ENCODE measurements around the gene CDSN.

DNA sequence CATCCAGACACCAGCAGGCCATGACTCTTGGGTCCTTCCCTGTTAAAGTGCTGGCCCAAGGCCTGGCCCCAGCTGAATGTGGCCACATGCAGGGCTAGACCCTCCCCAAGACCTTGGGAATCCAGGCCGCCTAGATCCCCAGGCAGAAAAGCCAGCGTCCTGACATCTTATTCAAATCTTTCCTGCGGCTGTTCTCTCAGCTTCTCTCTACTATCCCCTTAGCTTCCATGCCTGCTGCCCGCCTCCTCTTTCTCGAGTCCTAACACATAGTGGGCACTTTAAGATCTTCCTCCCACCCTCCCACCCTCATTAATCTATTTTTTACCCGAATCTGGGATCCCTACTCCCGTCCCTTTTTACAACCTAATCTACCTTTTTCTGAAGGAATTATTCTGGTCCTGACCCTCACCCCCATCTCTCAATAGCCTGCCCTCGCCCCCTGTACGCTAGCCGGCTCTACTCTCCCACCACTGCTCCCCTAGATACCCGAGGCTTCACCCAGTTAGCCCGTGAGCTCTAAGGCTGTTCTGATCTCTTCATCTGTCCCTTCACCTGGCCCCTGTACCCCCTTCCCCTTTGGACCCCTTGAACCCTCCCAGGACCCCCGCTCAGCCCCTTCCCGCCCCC, 37.4 kb upstream of the CDSN start, which contains the start of gene CCHCR1:
- TF ChIP-seq POLR2AphosphoS5 (IDR thresholded peaks at IDR 0.05; ENCODE audit: low read depth, low read length), result no peak
- TF ChIP-seq SIN3A (IDR thresholded peaks at IDR 0.05; ENCODE audit: borderline replicate concordance, insufficient read depth, low read length), result no peak
- TF ChIP-seq, protein P1, sequence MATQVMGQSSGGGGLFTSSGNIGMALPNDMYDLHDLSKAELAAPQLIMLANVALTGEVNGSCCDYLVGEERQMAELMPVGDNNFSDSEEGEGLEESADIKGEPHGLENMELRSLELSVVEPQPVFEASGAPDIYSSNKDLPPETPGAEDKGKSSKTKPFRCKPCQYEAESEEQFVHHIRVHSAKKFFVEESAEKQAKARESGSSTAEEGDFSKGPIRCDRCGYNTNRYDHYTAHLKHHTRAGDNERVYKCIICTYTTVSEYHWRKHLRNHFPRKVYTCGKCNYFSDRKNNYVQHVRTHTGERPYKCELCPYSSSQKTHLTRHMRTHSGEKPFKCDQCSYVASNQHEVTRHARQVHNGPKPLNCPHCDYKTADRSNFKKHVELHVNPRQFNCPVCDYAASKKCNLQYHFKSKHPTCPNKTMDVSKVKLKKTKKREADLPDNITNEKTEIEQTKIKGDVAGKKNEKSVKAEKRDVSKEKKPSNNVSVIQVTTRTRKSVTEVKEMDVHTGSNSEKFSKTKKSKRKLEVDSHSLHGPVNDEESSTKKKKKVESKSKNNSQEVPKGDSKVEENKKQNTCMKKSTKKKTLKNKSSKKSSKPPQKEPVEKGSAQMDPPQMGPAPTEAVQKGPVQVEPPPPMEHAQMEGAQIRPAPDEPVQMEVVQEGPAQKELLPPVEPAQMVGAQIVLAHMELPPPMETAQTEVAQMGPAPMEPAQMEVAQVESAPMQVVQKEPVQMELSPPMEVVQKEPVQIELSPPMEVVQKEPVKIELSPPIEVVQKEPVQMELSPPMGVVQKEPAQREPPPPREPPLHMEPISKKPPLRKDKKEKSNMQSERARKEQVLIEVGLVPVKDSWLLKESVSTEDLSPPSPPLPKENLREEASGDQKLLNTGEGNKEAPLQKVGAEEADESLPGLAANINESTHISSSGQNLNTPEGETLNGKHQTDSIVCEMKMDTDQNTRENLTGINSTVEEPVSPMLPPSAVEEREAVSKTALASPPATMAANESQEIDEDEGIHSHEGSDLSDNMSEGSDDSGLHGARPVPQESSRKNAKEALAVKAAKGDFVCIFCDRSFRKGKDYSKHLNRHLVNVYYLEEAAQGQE (IDR thresholded peaks at IDR 0.05; ENCODE audit: insufficient read depth in 1 of 2, low read depth in 2 of 2, low read length in 2 of 2), result no peak
- TF ChIP-seq TAF1 (IDR thresholded peaks at IDR 0.05; ENCODE audit: borderline replicate concordance, insufficient read depth, low read length), result no peak
- no peak for TF ChIP-seq FOXP2 (optimal IDR thresholded peaks at IDR 0.05; ENCODE audit: borderline replicate concordance, extremely low read depth, extremely low read length, insufficient read depth)

All from PFSK-1 (cell line).